ENCODE results near the gene SIGLEC12.

DNA sequence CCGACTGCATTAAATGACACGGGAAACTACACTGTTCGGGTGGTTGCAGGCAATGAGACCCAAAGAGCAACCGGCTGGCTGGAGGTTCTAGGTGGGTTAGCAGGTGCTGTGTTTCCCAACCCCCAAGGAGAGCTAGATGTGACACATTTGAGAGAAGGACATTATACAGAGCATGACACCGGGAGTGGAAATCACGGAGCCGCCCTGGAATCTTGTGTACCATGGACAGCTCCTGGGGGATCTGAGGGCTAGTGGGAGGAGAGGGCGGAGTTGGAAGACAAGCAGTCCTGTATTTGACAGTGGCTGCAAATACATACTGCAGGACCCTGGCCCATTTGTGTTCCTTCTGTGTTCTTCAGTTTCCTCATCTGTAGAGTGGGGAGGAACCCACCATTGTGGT is 21.0 kb downstream of the SIGLEC12 start:
- TF ChIP-seq, protein P1, sequence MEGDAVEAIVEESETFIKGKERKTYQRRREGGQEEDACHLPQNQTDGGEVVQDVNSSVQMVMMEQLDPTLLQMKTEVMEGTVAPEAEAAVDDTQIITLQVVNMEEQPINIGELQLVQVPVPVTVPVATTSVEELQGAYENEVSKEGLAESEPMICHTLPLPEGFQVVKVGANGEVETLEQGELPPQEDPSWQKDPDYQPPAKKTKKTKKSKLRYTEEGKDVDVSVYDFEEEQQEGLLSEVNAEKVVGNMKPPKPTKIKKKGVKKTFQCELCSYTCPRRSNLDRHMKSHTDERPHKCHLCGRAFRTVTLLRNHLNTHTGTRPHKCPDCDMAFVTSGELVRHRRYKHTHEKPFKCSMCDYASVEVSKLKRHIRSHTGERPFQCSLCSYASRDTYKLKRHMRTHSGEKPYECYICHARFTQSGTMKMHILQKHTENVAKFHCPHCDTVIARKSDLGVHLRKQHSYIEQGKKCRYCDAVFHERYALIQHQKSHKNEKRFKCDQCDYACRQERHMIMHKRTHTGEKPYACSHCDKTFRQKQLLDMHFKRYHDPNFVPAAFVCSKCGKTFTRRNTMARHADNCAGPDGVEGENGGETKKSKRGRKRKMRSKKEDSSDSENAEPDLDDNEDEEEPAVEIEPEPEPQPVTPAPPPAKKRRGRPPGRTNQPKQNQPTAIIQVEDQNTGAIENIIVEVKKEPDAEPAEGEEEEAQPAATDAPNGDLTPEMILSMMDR (IDR thresholded peaks at IDR 0.05 in 4 of 5, conservative IDR thresholded peaks at IDR 0.05 in 1 of 5): no peak
- no peak for TF ChIP-seq POLR2A (IDR thresholded peaks at IDR 0.05)

Data from gastrocnemius medialis (tissue), 4 donors.